ENCODE data around the gene DIPK1B.

DIPK1B gene

DNA sequence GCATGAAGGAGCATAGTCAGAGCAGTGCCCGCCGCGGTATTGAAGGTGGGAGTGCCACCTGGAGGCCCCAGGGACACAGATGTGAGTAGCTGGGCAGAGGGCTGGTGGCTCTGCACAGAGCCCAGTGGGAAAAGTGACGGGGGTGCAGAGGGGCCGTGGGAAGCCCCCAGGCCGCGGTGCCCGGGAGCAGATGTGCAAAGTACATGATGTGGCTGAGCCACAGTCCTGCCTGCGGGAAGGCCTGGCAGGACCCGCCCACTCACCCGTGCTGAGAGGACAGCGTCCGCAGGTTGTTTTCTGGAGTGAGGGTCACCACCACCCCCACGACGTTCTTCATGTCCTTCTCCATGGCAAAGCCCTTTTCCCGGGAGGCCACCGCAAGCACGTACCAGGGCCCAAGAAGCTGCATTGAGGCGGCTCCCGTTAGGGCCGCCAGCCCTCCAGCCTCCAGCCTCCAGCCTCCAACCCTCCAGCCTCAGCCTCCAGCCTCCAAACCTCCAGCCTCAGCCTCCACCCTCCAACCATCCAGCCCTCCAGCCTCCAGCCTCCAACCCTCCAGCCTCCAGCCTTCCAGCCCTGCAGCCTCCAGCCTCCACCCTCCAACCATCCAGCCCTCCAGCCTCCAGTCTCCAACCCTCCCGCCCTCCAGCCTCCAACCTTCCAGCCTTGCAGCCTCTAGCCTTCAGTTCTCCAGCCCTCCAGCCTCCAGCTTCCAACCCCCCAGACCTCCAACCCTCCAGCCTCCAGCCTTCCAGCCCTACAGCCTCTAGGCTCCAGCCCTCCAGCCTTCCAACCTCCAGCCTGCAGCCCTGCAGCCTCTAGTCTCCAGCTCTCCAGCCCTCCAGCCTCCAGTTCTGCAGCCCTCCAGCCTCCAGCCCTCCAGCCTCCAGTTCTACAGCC is 35.0 kb downstream of the DIPK1B start:
- no peak overlapping the region for H3K4me3 ChIP-seq (ENCODE audit: control insufficient read depth, low read depth, low read length)
- DNase-seq (ENCODE audit: low read depth), result no peak
- TF ChIP-seq, protein P1, sequence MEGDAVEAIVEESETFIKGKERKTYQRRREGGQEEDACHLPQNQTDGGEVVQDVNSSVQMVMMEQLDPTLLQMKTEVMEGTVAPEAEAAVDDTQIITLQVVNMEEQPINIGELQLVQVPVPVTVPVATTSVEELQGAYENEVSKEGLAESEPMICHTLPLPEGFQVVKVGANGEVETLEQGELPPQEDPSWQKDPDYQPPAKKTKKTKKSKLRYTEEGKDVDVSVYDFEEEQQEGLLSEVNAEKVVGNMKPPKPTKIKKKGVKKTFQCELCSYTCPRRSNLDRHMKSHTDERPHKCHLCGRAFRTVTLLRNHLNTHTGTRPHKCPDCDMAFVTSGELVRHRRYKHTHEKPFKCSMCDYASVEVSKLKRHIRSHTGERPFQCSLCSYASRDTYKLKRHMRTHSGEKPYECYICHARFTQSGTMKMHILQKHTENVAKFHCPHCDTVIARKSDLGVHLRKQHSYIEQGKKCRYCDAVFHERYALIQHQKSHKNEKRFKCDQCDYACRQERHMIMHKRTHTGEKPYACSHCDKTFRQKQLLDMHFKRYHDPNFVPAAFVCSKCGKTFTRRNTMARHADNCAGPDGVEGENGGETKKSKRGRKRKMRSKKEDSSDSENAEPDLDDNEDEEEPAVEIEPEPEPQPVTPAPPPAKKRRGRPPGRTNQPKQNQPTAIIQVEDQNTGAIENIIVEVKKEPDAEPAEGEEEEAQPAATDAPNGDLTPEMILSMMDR (IDR thresholded peaks at IDR 0.05; ENCODE audit: control insufficient read depth, insufficient read depth, low read depth, low read length, missing control alignments), result no peak

DNA sequence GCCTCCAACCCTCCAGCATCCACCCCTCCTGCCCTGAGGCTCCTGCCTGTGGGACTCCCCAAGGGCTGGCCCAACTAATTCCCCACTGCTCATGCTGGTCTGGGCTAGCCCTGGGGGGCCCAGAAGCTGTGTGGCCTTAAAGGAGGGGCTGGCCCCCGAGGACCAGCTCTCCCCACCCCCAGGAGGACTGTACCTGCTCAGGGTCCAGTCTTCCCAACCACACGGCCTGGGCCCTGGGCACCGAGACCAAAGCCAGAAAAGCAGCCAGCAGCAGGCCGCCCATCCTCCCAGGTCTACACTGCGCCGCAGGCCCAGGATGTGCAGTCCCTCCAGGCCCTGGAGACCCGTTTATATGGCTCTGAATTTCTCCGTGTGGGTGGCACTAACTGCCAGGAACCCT is 35.8 kb downstream of the DIPK1B start, which contains the start of gene LCN6:
TSS of gene LCN6 (minus strand) at position 325 of the 400 bp plus-strand sequence. CDS start at position 283, 42 bp downstream.
- no peak within 1 kb of the TSS for H3K4me3 ChIP-seq (ENCODE audit: control insufficient read depth, low read depth, low read length)
- DNase-seq (ENCODE audit: low read depth), result no peak
- TF ChIP-seq, protein P1 (IDR thresholded peaks at IDR 0.05; ENCODE audit: control insufficient read depth, insufficient read depth, low read depth, low read length, missing control alignments), result no peak

DNA sequence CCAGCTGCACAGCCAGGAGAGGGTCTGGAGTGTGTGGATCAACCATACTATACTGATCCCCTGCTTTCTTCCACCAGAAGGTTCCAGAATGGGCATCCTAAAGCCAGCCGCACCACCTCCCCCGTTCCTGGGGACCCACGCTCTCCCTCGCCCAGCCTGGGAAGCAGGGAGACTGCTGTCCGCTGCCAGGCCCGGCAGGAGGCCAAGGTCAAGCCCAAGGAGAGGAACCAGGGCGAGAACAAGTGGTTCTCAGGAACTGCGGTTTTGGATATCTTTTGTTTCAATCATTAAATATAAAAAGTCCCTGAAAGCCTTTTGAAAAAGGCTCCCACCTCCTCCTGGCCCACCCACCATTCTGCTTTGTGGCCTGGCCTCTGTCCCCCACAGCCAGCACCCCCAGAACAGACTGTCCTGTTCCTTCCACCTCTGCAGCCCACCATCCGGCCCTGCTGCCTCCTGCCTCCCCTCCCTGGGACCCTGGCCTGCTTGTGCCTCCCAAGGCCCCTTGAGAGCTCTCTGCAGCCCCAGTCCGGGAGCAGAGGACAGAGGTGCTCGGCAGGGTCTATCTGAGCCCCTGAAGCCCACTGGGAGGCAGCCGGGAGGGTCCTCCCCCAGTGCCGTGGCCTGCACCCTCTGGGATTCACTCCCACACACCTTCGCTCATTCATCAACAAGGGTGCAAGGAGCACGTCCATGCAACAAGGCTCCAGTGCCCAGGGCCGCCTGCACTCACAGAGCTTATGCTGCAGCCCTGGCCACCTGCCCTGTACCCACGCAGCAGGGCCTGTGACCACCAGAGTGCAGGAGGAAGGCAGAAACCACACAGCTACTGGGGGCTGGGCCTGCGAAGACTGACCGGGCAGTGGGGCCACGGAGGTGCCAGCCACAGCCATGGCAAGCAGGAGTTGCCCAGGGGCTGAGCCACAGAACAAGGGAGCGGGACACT is 36.6 kb downstream of the DIPK1B start:
- TF ChIP-seq, protein P1 (IDR thresholded peaks at IDR 0.05; ENCODE audit: control insufficient read depth, insufficient read depth, low read depth, low read length, missing control alignments), result no peak
- DNase-seq (ENCODE audit: low read depth), result no peak

DNA sequence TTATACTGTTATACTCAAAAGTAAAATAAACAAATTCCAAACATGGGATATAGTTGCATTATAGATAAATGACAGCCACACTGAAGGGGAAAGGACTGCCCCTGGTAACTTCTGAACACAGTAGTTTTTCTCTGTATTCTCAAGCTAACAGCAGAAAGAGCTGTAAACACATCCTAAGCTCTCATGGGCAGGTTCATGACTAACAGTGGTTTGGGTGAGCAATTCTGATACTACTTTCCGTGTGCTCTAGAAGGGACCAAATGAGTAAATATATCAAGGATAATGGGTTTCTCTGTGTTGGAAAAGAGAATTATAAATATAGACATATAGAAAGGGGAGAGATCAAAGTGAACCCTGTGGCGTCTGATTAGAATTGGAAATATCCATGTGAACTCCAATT is 38.2 kb downstream of the DIPK1B start:
- H3K4me3 ChIP-seq (ENCODE audit: control insufficient read depth, low read depth, low read length), result no peak overlapping the region
- no peak for DNase-seq (ENCODE audit: low read depth)
- TF ChIP-seq, protein P1 (IDR thresholded peaks at IDR 0.05; ENCODE audit: control insufficient read depth, insufficient read depth, low read depth, low read length, missing control alignments), result no peak

More for the DNA sequence above, 36.6 kb downstream of the DIPK1B start:
- no peak overlapping the region for H3K4me3 ChIP-seq (ENCODE audit: control insufficient read depth, low read depth, low read length)

DNA sequence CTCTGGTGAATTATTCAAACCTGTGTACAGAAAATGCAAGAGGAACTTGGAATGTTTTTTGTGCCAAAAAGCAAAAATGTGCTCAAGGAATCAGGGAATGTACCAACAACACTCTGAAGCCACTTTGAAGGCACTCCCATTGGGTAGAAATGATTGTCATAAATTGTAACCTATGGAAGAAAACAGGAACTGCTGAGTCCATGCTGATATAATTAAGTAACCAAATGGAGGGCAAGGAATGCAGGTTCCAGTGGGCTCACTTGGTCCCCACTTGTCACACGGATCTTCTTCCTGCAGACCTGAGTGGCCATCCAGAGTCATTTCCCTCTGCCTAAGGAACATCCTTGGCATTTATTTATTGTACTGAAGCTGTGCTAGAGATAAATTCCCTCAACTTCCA is 38.9 kb downstream of the DIPK1B start:
- no peak overlapping the region for H3K4me3 ChIP-seq (ENCODE audit: control insufficient read depth, low read depth, low read length)
- no peak for DNase-seq (ENCODE audit: low read depth)
- TF ChIP-seq, protein P1 (IDR thresholded peaks at IDR 0.05; ENCODE audit: control insufficient read depth, insufficient read depth, low read depth, low read length, missing control alignments), result no peak

DNA sequence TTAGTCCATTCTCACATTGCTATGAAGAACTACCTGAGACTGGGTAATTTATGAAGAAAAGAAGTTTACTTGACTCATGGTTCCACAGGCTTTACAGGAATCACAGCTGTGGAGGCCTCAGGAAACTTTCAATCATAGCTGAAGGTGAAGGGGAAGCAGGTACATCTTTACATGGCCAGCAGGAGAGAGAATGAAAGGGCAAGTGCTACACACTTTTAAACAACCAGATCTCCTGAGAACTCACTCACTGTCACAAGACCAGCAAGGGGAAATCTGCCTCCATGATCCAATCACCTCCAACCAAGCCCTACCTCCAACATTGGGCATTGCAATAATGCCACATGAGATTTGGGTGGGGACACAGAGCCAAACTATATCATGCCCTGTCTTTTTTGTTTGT is 39.4 kb downstream of the DIPK1B start:
- no peak overlapping the region for H3K4me3 ChIP-seq (ENCODE audit: control insufficient read depth, low read depth, low read length)
- no peak for DNase-seq (ENCODE audit: low read depth)
- TF ChIP-seq, protein P1 (IDR thresholded peaks at IDR 0.05; ENCODE audit: control insufficient read depth, insufficient read depth, low read depth, low read length, missing control alignments), result no peak
